CD14-positive monocyte (primary cell): ENCODE results near the gene COX6A1. TPM values are rescaled to one million over a fixed set of nuclear protein-coding genes. Genes with fewer than 3 reads are reported as not detected.

Experiments used
- DNase-seq, 3 donors: peaks; one replicate each; pipeline ENCODE4 v3.0.0-alpha.2; 2011 to 2022
- H2AFZ ChIP-seq: 2 replicates; pipeline ENCODE4 v1.6.0; 2012; ENCODE audit warnings: mild to moderate bottlenecking, low read depth, low read length, inconsistent platforms; ENCODE audit not compliant: insufficient read depth, poor library complexity, severe bottlenecking
- H3K27ac ChIP-seq, 2 donors: 1 replicate in 1 of 2; 2 replicates in 1 of 2; pipeline ENCODE4 v1.5.1; 2012 to 2013; ENCODE audit warnings: low read length in 2 of 2, control low read depth in 1 of 2, inconsistent platforms in 1 of 2, low read depth in 1 of 2, mild to moderate bottlenecking in 1 of 2
- H3K27me3 ChIP-seq, 2 donors: one replicate each; pipeline versions ENCODE4 v1.6.0 to v1.6.1; 2011 to 2013; ENCODE audit warnings: low read length in 2 of 2; ENCODE audit not compliant: control insufficient read depth in 2 of 2, insufficient read depth in 2 of 2
- H3K36me3 ChIP-seq, 2 donors: replicated peaks in 1 of 2; 1 replicate in 1 of 2; 2 replicates in 1 of 2; pipeline versions ENCODE4 v1.5.1 to v1.6.1; 2012 to 2013; ENCODE audit warnings: low read length in 2 of 2, control low read depth in 1 of 2, inconsistent platforms in 1 of 2, mild to moderate bottlenecking in 1 of 2; ENCODE audit not compliant: insufficient read depth in 2 of 2, control insufficient read depth in 1 of 2
- H3K4me1 ChIP-seq, 2 donors: 1 replicate in 1 of 2; 2 replicates in 1 of 2; pipeline versions ENCODE4 v1.5.1 to v1.6.1; 2012 to 2013; ENCODE audit warnings: low read length in 2 of 2, control low read depth in 1 of 2, inconsistent platforms in 1 of 2, mild to moderate bottlenecking in 1 of 2, moderate library complexity in 1 of 2; ENCODE audit not compliant: insufficient read depth in 2 of 2, control insufficient read depth in 1 of 2
- H3K4me2 ChIP-seq: replicated peaks from 2 replicates; pipeline ENCODE3; 2012; ENCODE audit warnings: low read length, moderate library complexity, mild to moderate bottlenecking; ENCODE audit not compliant: poor library complexity, severe bottlenecking; ENCODE audit errors: extremely low read depth
- H3K4me3 ChIP-seq, 3 experiments: fragments of 200-600 bp in 1 of 3; sonication (generic) in 1 of 3; replicated peaks in 1 of 3; 1 replicate in 2 of 3; 2 replicates in 1 of 3; pipeline ENCODE4 v1.5.1; 2011 to 2013; ENCODE audit warnings: low read length in 3 of 3, mild to moderate bottlenecking in 3 of 3, control low read depth in 2 of 3, low read depth in 2 of 3, inconsistent platforms in 1 of 3, moderate library complexity in 1 of 3
- H3K79me2 ChIP-seq: 2 replicates; pipeline ENCODE4 v1.6.0; 2012; ENCODE audit warnings: mild to moderate bottlenecking, control low read depth, inconsistent platforms, low read length, moderate library complexity; ENCODE audit not compliant: insufficient read depth
- H3K9ac ChIP-seq: 2 replicates; pipeline ENCODE4 v1.6.0; 2017; ENCODE audit warnings: low read length, mild to moderate bottlenecking; ENCODE audit not compliant: insufficient read depth, poor library complexity, severe bottlenecking
- H3K9me3 ChIP-seq, 2 donors: replicated peaks in 1 of 2; 1 replicate in 1 of 2; 2 replicates in 1 of 2; pipeline versions ENCODE4 v1.5.1 to v1.6.1; 2012 to 2013; ENCODE audit warnings: low read length in 2 of 2, control low read depth in 1 of 2; ENCODE audit not compliant: control insufficient read depth in 1 of 2, insufficient read depth in 1 of 2
- H4K20me1 ChIP-seq: 2 replicates; pipeline ENCODE4 v1.6.0; 2012; ENCODE audit warnings: mild to moderate bottlenecking, low read length, control low read depth, moderate library complexity; ENCODE audit not compliant: insufficient read depth
- H3K27ac Mint-ChIP-seq, 7 donors: one replicate each; pipeline ENCODE4 v1.8.0; 2020; ENCODE audit warnings: mild to moderate bottlenecking in 7 of 7, mixed read lengths in 7 of 7, moderate library complexity in 6 of 7, inconsistent platforms in 2 of 7
- H3K27me3 Mint-ChIP-seq, 3 donors: one replicate each; pipeline ENCODE4 v1.8.0; 2021 to 2022; ENCODE audit warnings: low read depth in 3 of 3, mild to moderate bottlenecking in 3 of 3, mixed read lengths in 3 of 3, moderate library complexity in 3 of 3, inconsistent platforms in 1 of 3
- H3K36me3 Mint-ChIP-seq, 2 donors: one replicate each; pipeline ENCODE4 v1.8.0; 2020; ENCODE audit warnings: mixed read lengths in 2 of 2, inconsistent platforms in 1 of 2, mild to moderate bottlenecking in 1 of 2
- H3K4me1 Mint-ChIP-seq: one replicate; pipeline ENCODE4 v1.8.0; 2020; ENCODE audit warnings: mild to moderate bottlenecking, mixed read lengths
- H3K4me3 Mint-ChIP-seq, 2 donors: one replicate each; pipeline ENCODE4 v1.8.0; 2020; ENCODE audit warnings: mild to moderate bottlenecking in 2 of 2, mixed read lengths in 2 of 2, moderate library complexity in 1 of 2
- H3K9me3 Mint-ChIP-seq, 7 donors: one replicate each; pipeline ENCODE4 v1.8.0; 2020 to 2022; ENCODE audit warnings: mixed read lengths in 7 of 7, mild to moderate bottlenecking in 6 of 7, moderate library complexity in 6 of 7, inconsistent platforms in 2 of 7
- CTCF ChIP-seq: fragments of 200-600 bp; IDR thresholded peaks from one replicate; pipeline ENCODE4 v1.8.0; 2022; ENCODE audit warnings: antibody characterized with exemption, mild to moderate bottlenecking
- WGBS: methylation state at CpG from one replicate; pipeline ENCODE4 v1.1.5; 2013; ENCODE audit warnings: missing lambda C conversion rate; ENCODE audit not compliant: insufficient coverage; 5-methylcytosine and 5-hydroxymethylcytosine counted together
- intact Hi-C, 2 donors: fragments of 100-400 bp; cut with micrococcal nuclease; formaldehyde crosslinking; loops; one replicate each; pipeline versions ENCODE4 v1.15.0 to v1.15.1; 2023
- polyA plus RNA-seq, 3 donors: library from polyadenylated mRNA; depleted of rRNA in 1 of 3; unstranded in 2 of 3; stranded (reverse) in 1 of 3; fragments of 300-500 nt in 2 of 3; fragments of >200 nt in 1 of 3; fragmentation: Illumina TruSeq in 2 of 3; gene quantifications; 1 replicate in 2 of 3; 2 replicates in 1 of 3; pipeline ENCODE4 v1.2.3, GENCODE V29; 2012 to 2021

Gene COX6A1
- polyA plus RNA-seq, 3 donors: 345 to 924 (median 901) TPM

- H3K4me1 Mint-ChIP-seq: no peaks in the 10 kb centered on the region
- Histone ChIP-seq H3K9ac (no peak overlapping the region), H2AFZ (no peak overlapping the region)
These were observed 31.4 kb upstream of the COX6A1 start for GRCh38 chr12:120406553-120406952.

DNA sequence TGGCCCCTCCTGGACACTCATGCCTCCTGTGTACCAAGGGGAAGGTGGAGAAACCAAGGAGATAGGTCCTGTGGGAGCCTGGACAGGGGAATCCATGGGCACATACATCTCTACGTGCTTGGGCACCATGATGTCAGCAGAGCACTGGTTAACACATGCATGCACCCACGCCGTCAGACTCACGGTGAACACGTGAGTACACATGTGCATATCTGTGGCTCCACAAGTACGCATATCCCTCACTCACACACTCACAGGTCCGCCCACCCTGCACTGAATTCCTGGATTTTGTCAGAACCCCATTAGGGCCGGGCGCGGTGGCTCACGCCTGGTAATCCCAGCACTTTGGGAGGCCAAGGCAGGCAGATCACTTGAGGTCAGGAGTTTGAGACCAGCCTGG, 29.1 kb upstream of the COX6A1 start:
- H3K4me3 ChIP-seq: no peak overlapping the region
- 95% methylated on average over 5 of the region's 11 CpGs for WGBS
- no peaks in the 10 kb centered on the region for H3K9me3 ChIP-seq
- Mint-ChIP-seq H3K27ac (no peak overlapping the region), H3K27me3 (peaks cover 1 to 6% (median 4%) of the 10 kb centered on the region in 3 donors), H3K9me3 (peaks cover 0 to 4% (median 0%) of the 10 kb centered on the region in 7 donors), H3K4me3 (no peak overlapping the region), H3K36me3 (no peaks in the 10 kb centered on the region), H3K4me1 (no peaks in the 10 kb centered on the region)
- H4K20me1 ChIP-seq: no peaks in the 10 kb centered on the region
- H3K9ac ChIP-seq: no peak overlapping the region
- H3K36me3 ChIP-seq: no peaks in the 10 kb centered on the region
- no peak overlapping the region for H3K27ac ChIP-seq
- intact Hi-C loops: no loop called here
- H3K4me2 ChIP-seq: no peak overlapping the region
- TF ChIP-seq CTCF: no peak
- no peak for DNase-seq
- H2AFZ ChIP-seq: no peak overlapping the region
- peaks cover 0 to 2% of the 10 kb centered on the region in 2 donors for H3K27me3 ChIP-seq
- no peaks in the 10 kb centered on the region for H3K4me1 ChIP-seq
- H3K79me2 ChIP-seq: no peaks in the 10 kb centered on the region

More at GRCh38 chr12:120406553-120406952, 31.4 kb upstream of the COX6A1 start:
- DNase-seq: no peak
- intact Hi-C loops: no loop called here
- no peaks in the 10 kb centered on the region for H3K4me1 ChIP-seq
- Mint-ChIP-seq H3K4me3 (no peak overlapping the region), H3K9me3 (peaks cover 0 to 4% (median 0%) of the 10 kb centered on the region in 7 donors), H3K27ac (no peak overlapping the region), H3K36me3 (no peaks in the 10 kb centered on the region), H3K27me3 (peaks cover 1 to 12% (median 8%) of the 10 kb centered on the region in 3 donors)
- peaks cover 0 to 2% of the 10 kb centered on the region in 2 donors for H3K27me3 ChIP-seq
- WGBS: 80% methylated on average over 1 of the region's 3 CpGs
- no peak overlapping the region for H3K27ac ChIP-seq
- no peak overlapping the region for H3K4me3 ChIP-seq
- no peak for TF ChIP-seq CTCF
- H3K4me2 ChIP-seq: no peak overlapping the region
- no peaks in the 10 kb centered on the region for H3K79me2 ChIP-seq
- no peaks in the 10 kb centered on the region for H4K20me1 ChIP-seq
- H3K36me3 ChIP-seq: no peaks in the 10 kb centered on the region
- H3K9me3 ChIP-seq: no peaks in the 10 kb centered on the region
